Measurements from ENCODE around the gene WDR75.

WDR75 gene

GRCh38 chr2:189500456-189501160 lies 59.3 kb downstream of the WDR75 start:
- DNase-seq (ENCODE audit: low spot score): no peak

GRCh38 chr2:189501487-189501886 lies 60.2 kb downstream of the WDR75 start:
- DNase-seq (ENCODE audit: low spot score): no peak

- DNase-seq (ENCODE audit: low spot score): no peak
These were observed 61.4 kb downstream of the WDR75 start for GRCh38 chr2:189502714-189503113.

- no peak for DNase-seq (ENCODE audit: low spot score)
These were observed 63.0 kb downstream of the WDR75 start for GRCh38 chr2:189504238-189504637.

GRCh38 chr2:189505492-189505891 lies 64.2 kb downstream of the WDR75 start:
- no peak for DNase-seq (ENCODE audit: low spot score)

- DNase-seq (ENCODE audit: low spot score): no peak
These were observed 65.3 kb downstream of the WDR75 start for GRCh38 chr2:189506514-189506976.

- DNase-seq (ENCODE audit: low spot score): no peak
These were observed 70.1 kb downstream of the WDR75 start for GRCh38 chr2:189511210-189511959.

- no peak for DNase-seq (ENCODE audit: low spot score)
These were observed 70.7 kb downstream of the WDR75 start for GRCh38 chr2:189511960-189512319.

- DNase-seq (ENCODE audit: low spot score): no peak
These were observed 71.6 kb downstream of the WDR75 start for GRCh38 chr2:189512879-189513278.

GRCh38 chr2:189514104-189514503 lies 72.8 kb downstream of the WDR75 start:
- no peak for DNase-seq (ENCODE audit: low spot score)

- DNase-seq (ENCODE audit: low spot score): no peak
These were observed 74.0 kb downstream of the WDR75 start for GRCh38 chr2:189515264-189515663.

- no peak for DNase-seq (ENCODE audit: low spot score)
These were observed 75.3 kb downstream of the WDR75 start for GRCh38 chr2:189516546-189516945.

- no peak for DNase-seq (ENCODE audit: low spot score)
These were observed 76.7 kb downstream of the WDR75 start for GRCh38 chr2:189517847-189518535.

GRCh38 chr2:189519631-189520387 lies 78.5 kb downstream of the WDR75 start:
- no peak for DNase-seq (ENCODE audit: low spot score)

GRCh38 chr2:189521699-189522434 lies 80.6 kb downstream of the WDR75 start:
- DNase-seq (ENCODE audit: low spot score): no peak

GRCh38 chr2:189522435-189523151 lies 81.3 kb downstream of the WDR75 start:
- no peak for DNase-seq (ENCODE audit: low spot score)

- DNase-seq (ENCODE audit: low spot score): no peak
These were observed 83.5 kb downstream of the WDR75 start for GRCh38 chr2:189524746-189525145.

Measured in germinal center (tissue), 1 donor.